ENCODE measurements around the gene P4HTM.

The P4HTM gene

DNA sequence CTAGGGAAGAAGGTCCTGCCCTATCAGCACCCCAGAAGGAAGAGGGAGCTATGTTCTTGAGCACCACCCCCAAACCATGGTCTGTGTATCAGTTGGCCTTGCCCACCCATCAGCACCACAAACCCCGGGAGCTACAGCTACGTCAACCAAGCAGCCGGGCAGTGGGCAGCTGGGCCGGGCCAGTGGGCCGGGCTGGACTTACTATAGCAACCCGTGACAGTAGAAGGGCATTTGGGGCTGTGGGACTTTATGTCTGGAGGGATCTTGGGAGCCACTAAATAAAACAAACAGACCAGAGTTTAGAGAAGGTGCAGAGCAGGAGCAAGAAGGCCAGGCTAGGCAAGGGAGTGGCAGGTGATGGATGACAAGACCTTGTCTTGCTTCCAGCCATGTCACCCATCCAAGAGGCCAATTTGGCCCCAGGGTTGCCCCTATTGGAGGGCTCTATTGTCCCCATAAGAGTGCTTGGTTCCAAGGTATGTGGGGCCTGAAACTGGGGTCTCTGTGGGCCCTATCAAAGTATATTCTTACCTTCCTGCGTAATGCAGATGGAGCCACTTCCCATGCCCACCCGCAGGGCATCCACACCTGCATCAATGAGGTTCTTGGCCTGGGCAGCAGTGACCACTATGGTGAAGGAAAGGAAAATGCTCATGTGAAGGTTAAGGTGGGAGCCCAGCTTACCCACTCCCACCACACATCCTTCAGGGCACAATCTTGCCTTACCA, 35.9 kb downstream of the P4HTM start:
- DNase-seq, result no peak

DNA sequence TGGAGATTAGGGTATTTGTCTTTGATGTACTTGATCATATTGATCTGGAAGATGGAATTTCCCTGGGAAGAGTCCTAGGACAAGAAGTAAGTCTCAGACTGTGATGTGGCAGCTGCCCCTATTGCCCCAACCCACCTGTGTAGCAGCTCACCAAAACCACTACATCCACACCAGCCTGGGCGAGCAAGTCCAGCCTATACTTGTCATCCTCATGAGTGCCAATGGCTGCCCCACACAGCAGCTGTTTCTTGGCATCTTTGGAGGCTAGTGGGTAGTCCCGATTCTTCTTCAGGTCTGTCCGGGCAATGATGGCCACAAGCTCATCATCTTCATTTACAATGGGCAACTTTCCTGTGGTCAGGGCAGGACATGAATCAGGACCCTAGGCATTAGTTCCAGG, 36.5 kb downstream of the P4HTM start:
- no peak for DNase-seq

DNA sequence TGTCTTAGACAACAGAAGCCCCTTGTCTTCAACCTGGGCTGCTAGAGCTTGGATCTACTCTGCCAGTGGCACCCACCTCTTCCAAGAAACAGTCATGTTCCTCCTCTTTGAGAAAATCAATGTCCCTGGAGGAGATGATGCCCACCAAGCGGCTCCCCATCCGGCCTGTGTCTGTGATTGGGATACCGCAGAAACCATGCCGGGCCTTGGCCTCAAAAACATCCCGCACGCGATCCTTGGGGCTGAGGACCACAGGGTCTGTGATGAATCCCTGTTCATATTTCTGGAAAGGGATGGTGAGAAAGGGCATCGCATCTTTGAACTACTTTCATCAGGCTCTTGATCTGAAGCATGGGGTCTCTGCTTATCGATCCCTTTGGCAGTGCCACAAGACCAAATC, 37.6 kb downstream of the P4HTM start:
- DNase-seq, result no peak

DNA sequence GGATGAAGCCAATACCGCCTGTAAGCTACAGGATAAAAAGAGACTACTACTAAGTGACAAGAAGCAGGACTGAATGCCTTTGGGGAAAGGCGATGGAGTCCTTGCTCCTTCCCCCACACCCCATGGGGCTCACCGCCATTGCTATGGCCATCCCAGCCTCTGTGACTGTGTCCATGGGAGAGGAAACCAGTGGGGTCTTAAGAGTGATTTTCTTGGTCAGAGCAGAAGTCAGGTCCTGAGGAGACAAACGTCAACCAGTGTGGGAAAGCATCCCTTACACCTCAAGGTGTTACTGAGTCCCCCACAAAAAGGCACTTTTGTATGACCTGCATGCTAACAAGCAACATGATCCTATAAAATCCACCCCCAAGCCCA, 38.2 kb downstream of the P4HTM start:
- no peak for DNase-seq

DNA sequence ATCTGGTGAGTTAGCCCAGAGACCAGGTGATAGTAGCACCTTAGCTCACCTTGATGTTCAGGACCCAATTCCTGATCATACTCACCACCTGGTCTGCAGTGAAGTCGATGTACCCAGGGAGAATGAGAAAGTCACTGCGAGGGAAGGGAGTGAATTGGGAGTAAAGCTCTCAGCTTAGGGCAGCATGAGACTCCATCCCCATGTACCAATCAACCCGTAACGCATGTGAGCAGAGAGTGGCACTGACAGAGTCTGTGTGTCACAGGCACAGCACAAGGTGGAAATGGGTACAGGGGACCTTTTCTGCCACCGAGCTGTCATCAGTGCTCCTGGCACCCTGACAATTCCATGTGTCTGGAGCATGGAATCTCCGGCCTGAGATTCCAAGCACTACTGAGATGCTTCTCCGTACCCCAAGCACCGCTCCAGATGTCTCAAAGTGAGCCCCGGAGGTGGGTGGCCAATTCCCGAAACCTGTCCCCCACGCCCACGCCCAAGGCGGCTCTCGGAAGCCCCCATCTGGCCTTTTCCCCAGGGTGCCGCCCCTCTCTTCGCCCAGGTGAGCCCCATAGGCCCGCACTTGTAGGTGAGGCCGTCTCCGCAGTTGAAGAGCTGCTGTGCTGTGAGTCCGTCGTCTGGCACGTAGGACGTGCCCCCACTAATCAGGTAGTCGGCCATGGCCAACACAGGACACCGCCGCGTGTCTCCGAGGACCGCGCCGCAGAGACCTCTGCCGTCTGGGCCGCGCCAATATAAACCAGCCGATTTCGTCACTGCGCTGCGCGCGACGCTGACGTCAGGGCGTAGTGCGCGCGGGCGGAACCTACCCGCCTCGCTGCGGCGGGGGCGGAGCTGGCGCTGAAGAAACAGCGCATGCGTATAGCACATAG, 38.9 kb downstream of the P4HTM start, which contains the start of gene IMPDH2:
Gene IMPDH2, minus strand, starts transcription at position 726 of the 890 bp plus-strand sequence. Its CDS starts 48 bp downstream, at position 678.
- peak; percentile 96 for DNase-seq

DNA sequence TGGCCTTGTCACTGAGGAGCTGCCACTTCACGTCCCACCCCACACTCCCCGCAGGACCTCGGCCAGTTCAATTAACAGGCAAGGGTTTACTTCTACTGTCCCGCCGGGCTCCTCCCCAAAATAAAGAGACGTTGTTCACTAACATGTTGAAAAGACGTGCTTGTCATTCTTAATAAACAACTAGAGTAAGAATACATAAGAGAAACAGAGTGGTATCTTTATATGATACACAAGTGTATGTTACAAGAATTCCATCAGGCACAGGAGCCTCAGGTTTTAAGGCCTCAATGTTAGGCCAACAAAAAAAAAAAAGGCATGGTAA, 39.5 kb downstream of the P4HTM start:
- no peak for DNase-seq

DNA sequence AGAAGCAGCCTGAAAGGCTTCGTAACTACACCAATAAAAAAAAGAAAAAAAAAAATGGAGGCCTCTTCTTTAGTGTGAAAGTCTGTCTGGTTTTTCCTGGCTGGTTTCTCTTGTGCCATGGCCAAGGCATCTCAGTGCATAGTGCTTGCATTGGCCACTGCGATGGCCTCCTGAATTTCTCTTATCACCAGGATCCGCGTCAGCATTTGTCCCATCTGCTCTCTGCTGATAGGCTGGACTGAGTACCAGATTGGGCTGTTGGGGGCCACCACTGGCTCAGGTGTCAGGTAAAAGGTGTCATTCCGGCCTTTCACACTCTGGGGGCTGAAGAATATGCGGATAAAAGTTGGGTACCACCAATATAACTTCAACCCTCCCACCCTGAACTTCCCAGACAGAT, 40.3 kb downstream of the P4HTM start:
- DNase-seq, result no peak

DNA sequence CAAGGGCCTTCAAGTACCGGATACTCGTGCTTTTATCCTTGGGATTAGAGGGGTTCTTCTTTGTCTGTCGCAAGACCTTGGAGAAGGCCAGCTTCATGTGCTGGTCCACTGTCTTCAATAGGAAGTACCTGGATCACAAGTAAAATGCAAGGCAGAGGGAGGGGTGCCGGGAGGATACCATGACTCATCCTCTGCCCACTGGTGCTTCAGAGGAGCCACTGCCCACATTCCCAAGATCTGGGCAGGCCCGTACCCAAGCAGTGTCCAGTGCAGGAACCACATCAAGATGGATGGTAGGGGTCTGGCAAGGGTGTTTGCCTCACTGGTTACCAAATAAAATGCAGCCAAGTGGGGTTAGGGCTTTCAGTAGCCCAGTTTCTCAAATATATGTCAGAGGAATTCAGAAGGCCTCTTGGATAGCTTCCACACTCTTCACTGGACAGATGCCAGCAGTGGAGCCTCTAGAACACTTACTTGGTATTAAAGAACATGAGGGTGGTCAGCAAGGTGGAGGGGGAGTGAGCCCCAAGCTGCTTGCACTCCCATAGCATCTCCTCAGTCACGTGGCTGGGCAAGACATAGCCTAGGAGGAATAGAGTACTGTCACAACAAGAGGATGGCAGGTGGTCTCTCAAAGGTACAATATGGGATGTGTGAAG, 42.7 kb downstream of the P4HTM start:
- no peak for DNase-seq

DNA sequence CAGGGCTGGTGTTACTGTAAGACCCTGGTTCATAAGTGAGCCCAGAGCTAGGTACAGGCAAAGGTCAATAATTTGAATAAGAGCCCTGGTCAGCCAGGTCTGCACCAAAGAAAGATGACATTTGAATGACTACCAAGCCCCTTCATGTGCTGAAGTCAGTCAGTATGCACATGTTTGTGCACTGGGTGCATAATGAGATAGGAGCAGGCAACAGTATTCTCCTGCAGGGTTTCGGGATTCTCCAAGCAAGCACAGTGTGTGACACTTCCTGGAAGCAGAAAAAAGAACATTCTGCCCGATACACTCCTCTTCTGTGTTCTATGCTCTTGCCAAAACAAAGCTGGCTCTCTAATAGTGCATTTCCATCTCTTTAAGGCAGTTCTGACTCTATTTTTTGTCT, 44.6 kb downstream of the P4HTM start:
- DNase-seq, result no peak

DNA sequence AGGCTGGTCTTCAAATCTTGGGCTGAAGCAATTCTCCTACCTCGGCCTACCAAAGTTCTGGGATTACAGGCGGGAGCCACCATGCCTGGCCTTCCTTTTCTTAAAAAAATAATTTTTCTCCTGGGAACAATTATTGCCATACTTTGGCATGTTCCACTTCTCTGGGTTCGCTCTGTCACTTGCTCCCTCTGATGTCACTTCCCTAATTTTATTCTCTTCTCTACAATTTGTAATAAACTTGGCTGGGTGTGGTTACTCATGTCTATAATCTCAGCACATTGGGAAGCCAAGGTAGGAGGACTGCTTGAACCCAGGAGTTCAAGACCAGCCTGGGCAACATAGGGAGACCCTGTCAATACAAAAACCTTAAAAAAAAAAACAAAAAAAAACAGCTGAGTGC, 45.2 kb downstream of the P4HTM start:
- DNase-seq, result no peak

DNA sequence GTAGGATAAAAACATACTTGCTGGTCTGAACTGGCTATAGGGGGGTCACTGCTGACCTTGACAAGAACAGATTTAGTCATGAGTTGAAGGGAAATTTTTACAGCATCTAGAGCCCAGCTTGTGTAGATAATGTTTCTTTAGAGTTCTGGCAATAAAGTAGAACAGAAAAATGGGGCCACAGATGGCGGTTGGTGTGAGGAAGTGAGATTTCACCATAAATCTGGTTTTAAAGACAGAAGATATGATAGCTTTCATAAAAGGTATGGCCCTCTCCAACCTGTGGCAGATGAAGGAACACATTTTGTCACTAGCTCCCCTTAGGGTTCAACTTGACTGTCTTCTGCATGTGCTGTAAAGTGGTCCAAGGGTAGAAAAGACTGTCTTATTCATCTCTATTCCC, 63.5 kb downstream of the P4HTM start:
- no peak for DNase-seq

DNA sequence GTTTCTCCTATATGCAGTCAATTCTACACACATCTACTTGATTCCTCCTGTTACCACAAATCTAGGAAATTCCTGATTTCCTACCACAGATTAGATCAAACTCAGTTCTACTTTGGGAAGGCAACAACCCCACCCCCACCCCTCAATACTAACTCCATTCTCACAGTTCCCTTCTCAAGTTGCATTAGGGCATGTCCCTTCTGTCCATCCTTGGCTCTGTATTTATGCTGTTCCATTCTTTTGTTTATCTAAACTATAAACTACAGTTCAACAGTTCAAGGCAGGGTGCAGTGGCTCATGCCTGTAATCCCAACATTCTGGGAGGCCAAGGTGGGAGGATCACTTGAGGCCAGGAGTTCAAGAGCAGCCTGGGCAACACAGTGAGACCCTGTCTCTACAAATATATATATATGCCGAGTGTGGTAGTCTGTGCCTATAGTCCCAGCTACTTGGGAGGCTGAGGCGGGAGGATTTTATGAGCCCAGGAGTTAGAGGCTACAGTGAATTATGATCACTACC, 64.4 kb downstream of the P4HTM start:
- DNase-seq, result no peak

Measured in CD4-positive, alpha-beta T cell treated with Interleukin-4 for 1 hour (primary cell).